Epithelial cell of esophagus (primary cell): ENCODE results near the gene DEFB132.
A peak's percentile ranks its signal among the peaks of the same experiment; 100 is the strongest.
"Not testable (repeated sequence)": the region's sequence is repeated elsewhere in the genome, so short reads cannot be mapped to it uniquely, and the experiment has no call there.

ENCODE experiments used
- DNase-seq: peaks from one replicate; pipeline ENCODE4 v3.0.0; 2010; ENCODE audit warnings: low read depth
- H3K4me3 ChIP-seq: 2 replicates; pipeline ENCODE4 v1.5.1; 2011; ENCODE audit warnings: mild to moderate bottlenecking, low read length, control low read depth
- TF ChIP-seq, protein P1 (sequence below): IDR thresholded peaks from 2 replicates; pipeline ENCODE4 v1.5.1; 2011; ENCODE audit warnings: low read depth, mild to moderate bottlenecking, low read length, control low read depth, inconsistent platforms; ENCODE audit not compliant: insufficient read depth; ENCODE audit errors: missing control alignments

Gene DEFB132

DNA sequence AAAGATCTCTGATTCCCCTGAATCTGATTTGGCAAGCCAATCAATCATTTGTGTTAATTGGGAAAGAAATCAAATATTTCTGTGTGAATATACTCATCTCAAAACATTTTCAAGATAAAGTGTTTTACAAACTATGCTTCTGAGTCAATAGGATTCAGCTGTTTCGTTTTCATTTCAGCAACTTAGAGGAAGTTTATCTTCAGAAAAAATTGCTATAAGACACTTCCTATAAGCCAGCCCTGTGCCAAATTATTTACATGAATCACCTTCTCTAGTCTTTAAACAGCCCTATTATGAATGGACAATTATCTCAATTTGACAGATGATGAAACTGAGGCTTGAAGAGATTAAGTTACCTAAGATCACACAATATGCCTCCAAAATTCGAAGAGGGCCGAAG is 19.6 kb upstream of the DEFB132 start:
- no peak overlapping the region for H3K4me3 ChIP-seq
- no peak for DNase-seq
- TF ChIP-seq, protein P1, sequence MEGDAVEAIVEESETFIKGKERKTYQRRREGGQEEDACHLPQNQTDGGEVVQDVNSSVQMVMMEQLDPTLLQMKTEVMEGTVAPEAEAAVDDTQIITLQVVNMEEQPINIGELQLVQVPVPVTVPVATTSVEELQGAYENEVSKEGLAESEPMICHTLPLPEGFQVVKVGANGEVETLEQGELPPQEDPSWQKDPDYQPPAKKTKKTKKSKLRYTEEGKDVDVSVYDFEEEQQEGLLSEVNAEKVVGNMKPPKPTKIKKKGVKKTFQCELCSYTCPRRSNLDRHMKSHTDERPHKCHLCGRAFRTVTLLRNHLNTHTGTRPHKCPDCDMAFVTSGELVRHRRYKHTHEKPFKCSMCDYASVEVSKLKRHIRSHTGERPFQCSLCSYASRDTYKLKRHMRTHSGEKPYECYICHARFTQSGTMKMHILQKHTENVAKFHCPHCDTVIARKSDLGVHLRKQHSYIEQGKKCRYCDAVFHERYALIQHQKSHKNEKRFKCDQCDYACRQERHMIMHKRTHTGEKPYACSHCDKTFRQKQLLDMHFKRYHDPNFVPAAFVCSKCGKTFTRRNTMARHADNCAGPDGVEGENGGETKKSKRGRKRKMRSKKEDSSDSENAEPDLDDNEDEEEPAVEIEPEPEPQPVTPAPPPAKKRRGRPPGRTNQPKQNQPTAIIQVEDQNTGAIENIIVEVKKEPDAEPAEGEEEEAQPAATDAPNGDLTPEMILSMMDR, result no peak

DNA sequence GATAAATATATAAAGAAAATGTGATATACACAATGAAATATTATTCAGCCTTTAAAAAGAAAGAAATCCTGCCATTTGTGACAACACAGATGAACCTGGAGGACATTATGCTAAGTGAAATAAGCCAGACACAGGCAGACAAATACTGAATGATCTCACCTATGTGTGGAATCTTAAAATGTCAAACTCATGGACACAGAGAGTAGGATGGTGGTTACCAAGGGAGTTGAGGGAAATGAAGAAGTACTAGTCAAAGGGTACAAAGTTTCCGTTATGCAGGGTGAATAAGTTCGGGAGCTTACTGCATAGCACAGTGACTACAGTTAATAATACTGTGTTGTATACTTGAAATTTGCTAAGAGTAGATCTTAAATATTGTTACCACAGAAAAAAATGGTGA is 14.6 kb upstream of the DEFB132 start:
- H3K4me3 ChIP-seq, result no peak overlapping the region
- TF ChIP-seq, protein P1, result no peak
- no peak for DNase-seq

DNA sequence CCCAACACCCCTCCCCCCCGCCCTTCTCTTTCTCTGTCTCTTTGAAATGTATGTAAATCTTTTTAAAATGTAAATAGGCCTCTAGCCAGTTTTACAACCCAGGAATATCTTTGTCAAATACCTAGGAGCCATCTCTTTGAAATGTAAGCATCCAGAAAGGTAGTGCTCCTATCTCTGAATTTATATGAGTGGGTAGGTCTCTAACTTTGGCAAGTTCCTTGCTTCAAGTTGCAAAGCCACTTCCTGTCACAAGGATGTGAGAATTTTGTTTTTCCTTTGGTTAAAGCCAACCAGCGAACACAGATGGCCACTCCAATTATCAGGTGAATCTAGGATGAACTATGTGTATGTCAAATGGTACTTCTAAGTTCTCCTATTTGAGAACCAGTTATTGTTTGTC is 6.2 kb upstream of the DEFB132 start:
- no peak for DNase-seq
- H3K4me3 ChIP-seq, result no peak overlapping the region
- TF ChIP-seq, protein P1, result no peak

DNA sequence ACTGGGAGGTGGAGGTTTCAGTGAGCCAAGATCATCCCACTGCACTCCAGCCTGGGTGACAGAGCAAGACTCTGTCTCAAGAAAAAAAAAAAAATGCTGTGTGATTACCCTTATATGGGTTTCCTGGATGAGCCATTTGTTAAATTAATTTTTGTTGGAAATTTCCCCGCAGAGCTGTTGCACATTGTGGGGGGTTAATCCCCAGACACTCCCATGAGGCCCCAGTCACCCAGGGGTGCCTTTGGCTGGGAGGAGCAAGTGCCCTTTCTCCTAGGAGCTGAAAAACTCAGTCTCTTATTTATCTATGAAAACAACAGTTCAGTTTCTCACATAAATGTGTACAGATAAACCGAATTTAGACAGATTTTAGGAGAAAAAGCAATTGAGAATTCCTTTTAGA is 4.7 kb upstream of the DEFB132 start:
- TF ChIP-seq, protein P1, result no peak
- no peak overlapping the region for H3K4me3 ChIP-seq
- DNase-seq, result no peak

DNA sequence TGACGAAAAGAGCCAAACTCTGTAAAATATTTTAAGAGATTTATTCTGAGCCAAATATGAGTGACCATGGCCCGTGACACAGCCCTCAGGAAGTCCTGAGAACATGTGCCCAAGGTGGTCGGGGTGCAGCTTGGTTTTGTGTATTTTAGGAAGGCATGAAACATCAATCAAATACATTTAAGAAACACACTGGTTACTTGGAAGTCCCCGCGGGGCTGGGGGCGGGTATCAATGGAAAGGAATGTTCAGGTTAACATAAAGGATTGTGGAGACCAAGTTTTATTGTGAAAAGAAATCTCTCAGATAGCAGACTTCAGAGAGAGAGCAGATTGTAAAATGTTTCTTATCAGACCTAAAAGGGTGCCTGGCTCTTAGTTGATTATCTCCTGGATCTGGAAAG is 4.1 kb upstream of the DEFB132 start:
- not testable (repeated sequence) for H3K4me3 ChIP-seq, DNase-seq

DNA sequence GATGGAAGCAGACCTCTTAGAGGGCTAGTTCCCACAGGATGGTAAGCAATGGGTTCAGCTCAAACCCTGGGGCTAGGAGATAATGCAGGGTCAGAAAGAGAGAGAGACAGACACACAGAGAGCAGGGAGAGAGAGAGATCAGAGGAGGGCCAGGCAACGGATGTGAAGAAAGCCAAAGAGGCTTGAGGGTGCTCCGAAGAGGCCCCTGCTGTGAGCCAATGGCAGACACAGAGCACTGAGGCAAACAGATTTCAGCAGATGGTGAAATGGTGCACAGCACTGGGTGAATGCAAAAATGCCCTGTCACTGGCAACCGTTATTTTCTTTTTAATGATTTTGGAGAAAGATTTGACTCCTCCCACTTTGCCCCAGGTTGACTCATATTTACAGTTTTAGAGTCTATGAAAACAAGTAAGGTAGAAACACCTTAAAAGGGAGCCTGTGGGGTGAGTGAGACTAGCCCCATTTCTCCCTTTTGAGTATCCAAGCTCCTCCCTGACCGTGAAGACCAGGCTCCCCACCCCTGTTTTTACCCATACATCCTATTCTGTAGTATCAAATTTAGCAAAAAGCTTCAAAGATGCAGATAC is 840 bp downstream of the DEFB132 start:
- TF ChIP-seq, protein P1, result no peak
- H3K4me3 ChIP-seq, result no peak overlapping the region
- no peak for DNase-seq

DNA sequence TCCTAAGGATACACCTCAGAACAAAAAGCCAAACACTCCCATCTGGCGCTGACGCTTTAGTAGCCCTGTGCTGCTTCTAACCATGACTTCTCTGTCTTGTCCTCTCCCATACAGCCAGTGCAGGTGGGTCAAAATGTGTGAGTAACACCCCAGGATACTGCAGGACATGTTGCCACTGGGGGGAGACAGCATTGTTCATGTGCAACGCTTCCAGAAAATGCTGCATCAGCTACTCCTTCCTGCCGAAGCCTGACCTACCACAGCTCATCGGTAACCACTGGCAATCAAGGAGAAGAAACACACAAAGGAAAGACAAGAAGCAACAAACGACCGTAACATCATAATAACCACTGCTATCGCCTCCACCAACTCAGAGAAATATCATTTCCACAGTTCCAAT is 1.4 kb downstream of the DEFB132 start:
- DNase-seq, result peak; percentile 27
- no peak overlapping the region for H3K4me3 ChIP-seq
- TF ChIP-seq, protein P1, result no peak
